Measurements from ENCODE around the gene FAF1. TPM values are rescaled to one million over a fixed set of nuclear protein-coding genes. Genes with fewer than 3 reads are reported as not detected.

Gene FAF1
- total and polyA plus RNA-seq, 2 donors (not counting 3 experiments of a cell fraction or from before 2014, with no cell fraction given) = 9.0 to 57.6 TPM

- H4K20me1 ChIP-seq (replicated peaks; ENCODE audit: control insufficient read depth, extremely low read depth, insufficient read depth, low read length) = no peaks in the 10 kb centered on the region
- FAIRE-seq (no peak), DNase-seq (ENCODE audit: low read depth, low spot score) (no peak)
- no peaks in the 10 kb centered on the region for H3K27me3 ChIP-seq (ENCODE audit: control insufficient read depth in 2 of 2, insufficient read depth in 2 of 2, low read length in 2 of 2)
- H3K4me1 ChIP-seq (ENCODE audit: control insufficient read depth, extremely low read depth, insufficient read depth, low read length) = peaks cover 34% of the 10 kb centered on the region
- no peak overlapping the region for H2AFZ ChIP-seq (ENCODE audit: low read depth, low read length)
- H3K4me2 ChIP-seq (ENCODE audit: insufficient read depth, low read length) = no peak overlapping the region
- no peak for TF ChIP-seq MAX (IDR thresholded peaks at IDR 0.05; ENCODE audit: insufficient read depth, insufficient read length)
- no peak for TF ChIP-seq POLR2AphosphoS5 (IDR thresholded peaks at IDR 0.05; ENCODE audit: insufficient read depth, low read depth, low read length)
- no peak for TF ChIP-seq EZH2 (IDR thresholded peaks at IDR 0.05; ENCODE audit: borderline replicate concordance, low read depth, low read length, severe bottlenecking)
- no peak for TF ChIP-seq MYC (IDR thresholded peaks at IDR 0.05; ENCODE audit: low read depth, low read length)
- TF ChIP-seq CTCF (IDR thresholded peaks at IDR 0.05; ENCODE audit: extremely low read depth in 1 of 2, insufficient read depth in 1 of 2, low read depth in 1 of 2, low read length in 2 of 2) = no peak
- no peak for TF ChIP-seq POLR2A (IDR thresholded peaks at IDR 0.05; ENCODE audit: low read depth, low read length)
- no peak for TF ChIP-seq FOS (IDR thresholded peaks at IDR 0.05; ENCODE audit: borderline replicate concordance, insufficient read depth, low read length)
- no peak for TF ChIP-seq JUN (IDR thresholded peaks at IDR 0.05; ENCODE audit: borderline replicate concordance, insufficient read depth, insufficient read length, low read depth)
- TF ChIP-seq GATA2 (IDR thresholded peaks at IDR 0.05; ENCODE audit: insufficient read depth, insufficient read length, low read depth, low read length) = no peak
- no peak overlapping the region for H3K4me3 ChIP-seq (replicated peaks in 1 of 3; ENCODE audit: insufficient read depth in 1 of 3, low read depth in 1 of 3, low read length in 3 of 3)
- dilution Hi-C loops (cut with MboI; ENCODE audit: extremely low pct_ligation_motif_present, low sequenced_read_pairs) (no loop called here), intact Hi-C loops (cut with micrococcal nuclease) (no loop called here)
- H3K36me3 ChIP-seq (ENCODE audit: control insufficient read depth in 2 of 2, extremely low read depth in 1 of 2, insufficient read depth in 2 of 2, low read length in 2 of 2) = no peaks in the 10 kb centered on the region
- no peaks in the 10 kb centered on the region for H3K9me1 ChIP-seq (replicated peaks; ENCODE audit: control insufficient read depth, extremely low read depth, insufficient read depth, low read length)
- CTCF ChIA-PET = no interaction called here
- H3K27ac ChIP-seq (ENCODE audit: insufficient read depth, low read depth, low read length) = no peak overlapping the region
- H3K79me2 ChIP-seq (ENCODE audit: control insufficient read depth, insufficient read depth, low read length) = peaks cover 26% of the 10 kb centered on the region
- POLR2A ChIA-PET = no interaction called here
- H3K9ac ChIP-seq (replicated peaks; ENCODE audit: extremely low read depth, insufficient read depth, low read length) = no peak overlapping the region
- no TSS peak for BruUV-seq (replicated peaks)
- H3K9me3 ChIP-seq (replicated peaks; ENCODE audit: control insufficient read depth, insufficient read depth, low read length) = no peaks in the 10 kb centered on the region
Measured at GRCh38 chr1:50974618-50974935, 14.5 kb upstream of the FAF1 start.
